Left lobe of liver (tissue), 2 donors: ENCODE data around the gene SLC35G2. TPM values are rescaled to one million over a fixed set of nuclear protein-coding genes. Genes with fewer than 3 reads are reported as not detected.
"Not testable (repeated sequence)": the region's sequence is repeated elsewhere in the genome, so short reads cannot be mapped to it uniquely, and the experiment has no call there.

Experiments
- ATAC-seq: fragments of 200-7000 bp; cut with Tn5 transposase; one replicate; pipeline ENCODE4 v1.9.1; 2020; ENCODE audit warnings: mild to moderate bottlenecking, moderate library complexity
- DNase-seq: peaks from one replicate; pipeline ENCODE4 v3.0.0-alpha.2; 2020; ENCODE audit warnings: low spot score
- total RNA-seq: library from RNA; stranded (reverse); gene quantifications from one replicate; pipeline ENCODE4 v1.2.1, GENCODE V29; 2021
- donor health status: DM: no; HTN: no; CAD: no; lungs with moderate emphysema.
- donor health status: DM: no; HTN: yes; CAD: no.

Gene SLC35G2
- total RNA-seq, 1 donor from 2014 or later, result 0.70 TPM

DNA sequence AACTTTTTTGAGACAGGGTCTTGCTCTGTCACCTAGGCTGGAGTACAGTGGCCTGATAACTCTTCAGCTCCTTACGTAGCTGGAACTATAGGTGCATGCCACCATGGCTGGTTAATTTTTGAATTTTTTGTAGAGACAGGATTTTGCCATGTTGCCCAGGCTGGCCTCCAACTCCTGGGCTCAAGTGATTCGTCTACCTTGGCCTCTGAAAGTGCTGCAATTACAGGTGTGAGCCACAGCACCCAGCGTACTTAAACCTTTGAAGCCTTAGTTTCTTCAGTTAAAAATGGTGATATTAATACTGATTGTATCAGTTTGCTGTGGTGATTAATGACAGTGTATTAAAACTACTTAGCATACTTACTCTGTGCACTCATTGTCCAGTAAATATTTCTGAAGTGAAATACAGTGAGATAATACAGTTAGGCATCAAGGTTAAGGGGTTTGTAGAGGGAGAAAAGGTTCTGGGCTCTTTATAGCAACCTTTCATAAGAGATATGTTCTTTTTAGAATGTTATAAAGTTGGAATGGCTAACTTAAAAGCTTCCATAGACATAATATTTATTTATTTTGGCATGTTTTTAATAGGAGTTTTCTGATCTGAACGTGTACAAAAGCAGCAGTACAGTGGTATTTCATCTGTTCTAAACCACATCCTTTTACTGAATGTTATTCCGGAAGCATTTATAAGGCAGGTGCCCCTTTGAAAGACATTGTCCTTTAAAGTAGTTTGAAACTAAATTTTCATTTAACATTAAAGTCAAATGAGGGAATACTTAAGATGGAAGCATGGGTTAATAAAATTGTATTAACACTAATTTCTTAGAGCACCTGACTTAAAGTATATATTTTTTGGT lies 66.7 kb downstream of the SLC35G2 start:
- ATAC-seq (no peak), DNase-seq (no peak)

DNA sequence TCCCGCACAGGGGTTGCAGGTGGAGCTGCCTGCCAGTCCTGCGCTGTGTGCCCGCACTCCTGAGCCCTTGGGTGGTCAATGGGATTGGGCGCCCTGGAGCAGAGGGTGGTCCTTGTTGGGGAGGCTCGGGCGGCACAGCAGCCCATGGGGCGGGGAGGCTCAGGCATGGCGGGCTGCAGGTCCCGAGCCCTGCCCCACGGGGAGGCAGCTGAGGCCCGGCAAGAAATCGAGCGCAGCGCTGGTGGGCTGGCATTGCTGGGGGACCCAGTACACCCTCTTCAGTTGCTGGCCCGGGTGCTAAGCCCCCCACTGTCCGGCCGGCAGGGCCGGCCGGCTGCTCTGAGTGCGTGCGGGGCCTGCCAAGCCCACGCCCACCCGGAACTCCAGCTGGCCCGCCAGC lies 71.0 kb downstream of the SLC35G2 start:
- DNase-seq, result no peak
- ATAC-seq, result no peak

DNA sequence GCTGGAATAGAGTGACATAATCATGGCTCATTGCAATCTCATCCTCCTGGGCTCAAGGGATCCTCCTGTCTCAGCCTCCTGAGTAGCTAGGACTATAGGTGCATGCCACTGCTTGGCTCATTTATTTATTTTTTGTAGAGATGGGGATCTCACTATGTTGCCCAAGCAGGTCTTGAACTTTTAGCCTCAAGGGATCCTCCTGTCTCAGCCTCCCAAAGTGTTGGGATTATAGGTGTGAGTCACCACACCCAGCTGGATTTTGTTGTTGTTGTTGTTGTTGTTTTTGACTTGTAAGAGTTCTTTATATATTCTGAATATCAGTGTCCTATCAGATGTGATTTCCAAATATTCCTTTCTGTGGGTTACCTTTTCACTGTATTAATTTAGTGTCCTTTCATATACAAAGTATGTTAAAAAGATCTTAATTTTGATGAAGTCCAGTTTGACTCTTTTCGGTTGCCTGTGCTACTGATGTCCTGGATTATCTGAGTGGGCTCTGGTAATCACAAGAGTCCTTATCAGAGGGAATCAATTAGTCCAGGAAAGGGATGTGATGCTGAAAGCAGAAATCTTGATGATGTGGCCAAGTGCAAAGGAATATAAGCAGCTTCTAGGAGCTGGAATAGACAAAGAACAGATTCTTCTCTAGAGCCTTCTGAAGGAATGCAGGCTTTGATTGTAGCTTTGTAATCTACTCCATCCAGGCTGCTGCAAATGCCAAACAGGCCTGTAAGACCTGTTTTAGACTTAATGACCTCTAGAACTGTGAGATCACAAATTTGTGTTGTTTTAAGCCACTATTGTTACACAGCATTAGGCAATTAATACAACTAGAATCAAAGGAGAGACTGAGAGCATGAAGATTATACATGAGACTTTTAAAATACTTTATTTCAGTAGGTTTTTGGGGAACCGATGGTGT lies 73.3 kb downstream of the SLC35G2 start:
- no peak for DNase-seq
- ATAC-seq, result no peak

DNA sequence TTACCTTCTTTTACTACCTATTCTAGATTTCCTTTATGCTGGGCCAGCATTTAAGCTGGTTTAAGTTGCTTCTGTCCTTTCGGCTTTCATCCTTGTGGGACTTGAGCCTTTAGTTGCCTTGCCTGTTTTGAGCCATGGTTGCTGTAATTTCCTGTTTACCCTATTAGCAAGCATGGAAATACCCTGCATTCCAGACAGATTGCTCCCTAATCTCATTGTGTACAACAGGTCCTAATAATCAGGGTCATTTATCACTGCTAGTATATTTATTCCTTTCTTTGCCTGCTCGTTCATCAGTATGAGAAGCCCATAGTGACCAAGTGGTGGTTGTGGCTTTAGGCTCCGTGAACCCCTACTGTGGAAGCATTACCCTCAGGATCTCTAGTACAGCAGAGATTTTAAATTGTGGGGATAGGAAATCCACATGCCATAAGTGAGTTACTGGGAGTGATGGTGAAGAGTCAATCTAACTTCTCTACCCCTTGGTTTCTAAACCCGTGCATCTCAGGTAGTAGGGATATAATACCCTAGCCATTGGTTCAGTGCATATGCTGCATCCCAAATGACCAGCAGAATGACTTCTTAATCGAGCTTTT lies 75.0 kb downstream of the SLC35G2 start:
- ATAC-seq (no peak), DNase-seq (no peak)

DNA sequence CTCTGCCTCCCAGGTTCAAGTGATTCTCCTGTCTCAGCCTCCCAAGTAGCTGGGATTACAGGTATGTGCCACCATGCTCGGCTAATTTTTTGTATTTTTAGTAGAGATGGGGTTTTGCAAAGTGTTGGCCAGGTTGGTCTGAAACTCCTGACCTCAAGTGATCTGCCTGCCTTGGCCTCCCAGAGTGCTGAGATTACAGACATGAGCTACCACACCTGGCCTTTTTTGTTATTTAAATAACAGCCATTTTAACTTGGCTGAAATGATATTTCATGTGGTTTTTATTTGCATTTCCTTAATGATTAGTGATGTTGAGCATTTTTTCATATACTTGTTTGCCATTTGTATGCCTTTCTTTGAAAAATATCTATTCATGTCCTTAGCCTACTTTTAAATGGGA lies 78.2 kb downstream of the SLC35G2 start:
- DNase-seq, ATAC-seq: not testable (repeated sequence)

DNA sequence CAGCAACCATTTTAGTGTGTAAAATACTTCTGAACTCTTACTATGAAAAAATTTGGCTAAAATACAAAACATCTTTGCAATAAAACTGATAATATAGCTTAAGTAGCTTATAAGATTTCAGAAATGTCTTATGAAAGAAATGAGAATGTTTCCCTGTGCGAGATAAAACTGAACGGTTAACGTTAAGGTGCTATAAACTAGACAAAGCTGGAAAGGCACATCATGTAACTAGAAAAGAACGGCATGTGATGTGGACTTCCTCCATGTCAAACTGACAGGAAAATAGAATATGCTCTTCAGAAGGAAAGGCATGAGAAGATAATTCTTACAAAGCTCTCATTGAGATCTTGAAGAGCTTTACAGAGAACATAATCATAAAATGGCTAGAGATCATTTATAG lies 79.6 kb downstream of the SLC35G2 start:
- DNase-seq (no peak), ATAC-seq (no peak)

DNA sequence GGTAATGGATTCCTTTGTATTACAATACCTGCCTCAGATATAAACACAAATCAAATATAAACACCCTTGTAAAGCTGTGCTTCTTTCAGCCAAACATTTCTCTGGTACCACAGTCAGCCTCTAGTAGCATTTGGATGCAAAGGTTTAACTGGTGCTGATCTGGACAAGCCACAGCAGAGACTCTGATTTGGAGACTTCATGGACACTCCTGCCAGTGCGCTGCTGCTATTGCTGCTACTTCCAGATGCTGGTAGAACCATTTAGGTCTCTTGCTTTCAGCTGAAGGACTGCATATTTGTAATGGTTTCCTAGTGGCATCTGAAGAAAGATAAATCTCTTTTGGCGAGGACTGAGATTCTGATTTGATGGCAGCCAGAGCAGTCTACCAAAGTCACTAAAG lies 80.0 kb downstream of the SLC35G2 start:
- no peak for DNase-seq

DNA sequence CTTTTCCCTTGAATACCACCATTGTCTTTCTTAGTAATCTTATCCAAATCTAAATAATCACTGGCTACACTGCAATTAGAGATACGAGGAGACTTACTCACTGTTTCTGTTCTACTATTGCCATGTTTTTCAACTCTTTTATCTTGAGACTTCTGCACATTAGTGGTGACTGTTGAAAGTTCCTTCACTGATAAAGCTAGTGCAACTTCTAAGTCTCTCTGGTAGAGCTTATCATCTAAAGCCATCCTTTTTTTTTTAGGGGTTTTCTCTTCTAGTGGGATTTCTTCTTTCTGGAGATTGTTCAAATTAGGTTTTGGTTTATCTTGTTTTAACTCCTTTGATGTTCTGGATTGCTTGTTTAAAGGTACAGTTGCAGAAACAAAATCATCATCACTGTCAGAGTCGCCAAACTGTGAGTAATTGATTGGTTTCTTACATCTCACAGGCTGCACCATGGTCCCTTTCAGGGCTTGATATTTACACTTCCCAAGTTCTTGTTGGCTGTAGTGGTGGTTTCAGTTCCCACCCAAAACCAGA lies 80.8 kb downstream of the SLC35G2 start:
- no peak for ATAC-seq
- DNase-seq, result no peak

More for the DNA sequence above, 80.0 kb downstream of the SLC35G2 start:
- ATAC-seq, result no peak

DNA sequence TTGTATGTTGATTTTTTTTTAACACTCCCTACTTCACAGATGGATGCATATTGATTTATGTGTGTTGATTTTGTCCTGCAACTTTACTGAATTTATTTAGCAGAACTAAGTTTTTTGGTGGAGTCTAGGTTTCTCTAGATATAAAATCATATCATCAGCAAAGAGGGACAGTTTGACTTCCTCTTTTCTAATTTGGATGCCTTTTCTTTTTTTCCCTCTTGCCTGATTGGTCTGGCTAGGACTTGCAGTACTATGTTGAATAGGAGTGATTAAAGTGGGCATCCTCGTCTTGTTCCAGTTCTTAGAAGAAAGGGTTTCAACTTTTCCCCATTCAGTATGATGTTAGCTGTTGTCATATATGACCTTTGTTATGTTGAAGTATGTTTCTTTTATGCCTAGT lies 81.8 kb downstream of the SLC35G2 start:
- ATAC-seq, result not testable (repeated sequence)

DNA sequence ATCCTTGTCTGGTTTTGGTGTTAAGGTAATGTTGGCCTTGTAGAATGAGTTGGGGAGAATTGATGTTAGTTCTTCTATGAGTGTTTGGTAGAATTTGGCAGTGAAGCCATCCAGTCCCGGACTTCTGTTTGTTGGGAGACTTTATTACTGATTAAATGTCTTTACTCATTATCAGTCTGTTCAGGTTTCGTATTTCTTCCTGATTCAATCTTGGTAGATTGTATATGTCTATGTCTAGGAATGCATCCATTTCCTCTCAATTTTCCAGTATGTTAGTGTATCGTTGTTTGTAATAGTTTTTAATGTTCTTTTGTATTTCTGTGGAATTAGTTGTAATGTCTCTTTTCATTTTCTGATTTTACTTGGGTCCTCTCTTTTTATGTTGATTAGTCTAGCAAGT lies 82.5 kb downstream of the SLC35G2 start:
- no peak for DNase-seq
- no peak for ATAC-seq

More for the DNA sequence above, 81.8 kb downstream of the SLC35G2 start:
- not testable (repeated sequence) for DNase-seq

DNA sequence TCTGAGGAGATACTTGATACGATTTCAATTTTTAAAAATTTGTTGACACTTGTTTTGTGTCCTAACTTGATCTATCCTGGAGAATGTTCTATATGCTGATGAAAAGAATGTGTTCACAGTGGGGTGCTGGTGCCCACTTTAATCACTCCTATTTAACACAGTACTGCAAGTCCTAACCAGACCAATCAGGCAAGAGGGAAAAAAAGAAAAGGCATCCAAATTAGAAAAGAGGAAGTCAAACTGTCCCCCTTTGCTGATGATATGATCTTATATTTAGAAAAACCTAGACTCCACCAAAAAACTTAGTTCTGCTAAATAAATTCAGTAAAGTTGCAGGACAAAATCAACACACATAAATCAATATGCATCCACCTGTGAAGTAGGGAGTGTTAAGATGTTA lies 83.6 kb downstream of the SLC35G2 start:
- not testable (repeated sequence) for DNase-seq, ATAC-seq

DNA sequence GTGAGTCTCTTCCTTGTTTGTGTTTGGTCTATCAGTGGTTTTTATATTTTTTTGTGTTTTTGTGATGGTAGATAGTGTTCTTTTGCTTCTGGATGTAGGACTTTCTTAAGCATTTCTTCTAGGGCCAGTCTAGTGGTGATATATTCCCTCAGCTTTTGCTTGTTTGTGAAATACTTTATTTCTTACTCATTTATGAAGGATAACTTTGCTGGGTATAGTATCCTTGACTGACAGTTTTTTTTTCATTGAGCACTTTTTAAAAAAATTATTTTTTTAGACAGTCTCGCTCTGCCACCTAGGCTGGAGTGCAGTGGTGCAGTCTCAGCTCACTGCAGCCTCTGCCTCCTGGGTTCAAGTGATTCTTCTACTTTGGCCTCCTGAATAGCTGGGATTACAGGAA lies 85.0 kb downstream of the SLC35G2 start:
- no peak for ATAC-seq
- no peak for DNase-seq

DNA sequence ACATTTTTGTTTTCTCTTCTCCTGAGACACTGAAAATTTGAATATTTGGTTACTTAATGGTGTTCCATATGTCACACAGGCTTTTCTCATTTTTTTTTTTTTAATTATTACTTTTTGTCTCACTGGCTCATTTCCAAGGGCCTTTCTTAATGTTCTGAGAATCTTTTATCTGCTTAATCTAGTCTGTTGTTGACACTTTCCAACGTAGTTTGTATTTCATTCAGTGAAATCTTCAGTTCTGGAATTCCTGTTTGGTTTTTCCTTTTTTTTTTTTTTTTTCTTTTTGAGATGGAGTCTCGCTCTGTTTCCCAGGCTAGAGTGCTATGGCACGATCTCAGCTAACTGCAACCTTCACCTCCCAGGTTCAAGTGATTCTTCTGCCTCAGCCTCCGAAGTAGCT lies 85.8 kb downstream of the SLC35G2 start:
- ATAC-seq (no peak), DNase-seq (no peak)

Other genes with a start within 250 kb of the SLC35G2 start
- 11.0 TPM for gene STAG1, start 66.7 kb upstream of the SLC35G2 start, total RNA-seq
- 19.0 TPM for gene NCK1, start 43.1 kb downstream of the SLC35G2 start, total RNA-seq
- gene IL20RB, start 138.9 kb downstream of the SLC35G2 start, total RNA-seq, result 6.9 TPM